SK-N-SH (cell line): ENCODE results near the gene CEBPG. TPM values are rescaled to one million over a fixed set of nuclear protein-coding genes. Genes with fewer than 3 reads are reported as not detected.

ENCODE experiments used
- CTCF ChIA-PET: fragments of 300-600, 350-600 bp; formaldehyde crosslinking; extraction: SDS; loops from one replicate; lab custom pipeline; 2021; lab: Yijun Ruan, JAX
- POLR2A ChIA-PET: fragments of 350-600 bp; sonication (Branson Sonifier 250); formaldehyde crosslinking; extraction: SDS; loops from one replicate; lab custom pipeline; 2020; ENCODE audit warnings: antibody characterized with exemption, inconsistent platforms; lab: Yijun Ruan, JAX
- DNase-seq: peaks from one replicate; pipeline ENCODE4 v3.0.0; 2012
- H2AFZ ChIP-seq: fragments of 200-600 bp; sonication (generic); 2 replicates; pipeline ENCODE4 v1.8.1; 2016; ENCODE audit warnings: antibody characterized with exemption, mild to moderate bottlenecking, low read depth
- H3F3A ChIP-seq: fragments of 200-600 bp; sonication (generic); replicated peaks from 2 replicates; pipeline ENCODE3; 2016; ENCODE audit warnings: antibody characterized with exemption, mild to moderate bottlenecking; ENCODE audit not compliant: insufficient read depth
- H3K27ac ChIP-seq, 2 experiments: fragments of 200-500 bp in 1 of 2; fragments of 200-600 bp in 1 of 2; sonication (Bioruptor generic) in 1 of 2; sonication (generic), shearing (Covaris generic) in 1 of 2; 2 replicates each; pipeline versions ENCODE4 v1.5.1 to v1.6.1; 2014 to 2016; ENCODE audit warnings: low read depth in 2 of 2, inconsistent platforms in 1 of 2, low read length in 1 of 2, mild to moderate bottlenecking in 1 of 2, mixed read lengths in 1 of 2
- H3K27me3 ChIP-seq: fragments of 200-600 bp; sonication (generic), shearing (Covaris generic); 2 replicates; pipeline ENCODE4 v1.6.1; 2016; ENCODE audit warnings: mixed run types; ENCODE audit not compliant: insufficient read depth
- H3K36me3 ChIP-seq, 2 experiments: fragments of 200-500 bp in 1 of 2; fragments of 200-600 bp in 1 of 2; sonication (Bioruptor generic) in 1 of 2; sonication (generic) in 1 of 2; replicated peaks in 1 of 2; 2 replicates each; pipeline versions ENCODE3 to v1.5.1; 2014 to 2016; ENCODE audit warnings: low read length in 1 of 2, mild to moderate bottlenecking in 1 of 2; ENCODE audit not compliant: insufficient read depth in 2 of 2, control insufficient read depth in 1 of 2
- H3K4me1 ChIP-seq, 2 experiments: fragments of 200-500 bp in 1 of 2; fragments of 200-600 bp in 1 of 2; sonication (Bioruptor generic) in 1 of 2; sonication (generic), shearing (Covaris generic) in 1 of 2; 2 replicates each; pipeline versions ENCODE4 v1.5.1 to v1.6.1; 2014 to 2016; ENCODE audit warnings: low read depth in 1 of 2, low read length in 1 of 2, mixed run types in 1 of 2; ENCODE audit not compliant: insufficient read depth in 2 of 2, control insufficient read depth in 1 of 2
- H3K4me2 ChIP-seq: fragments of 200-600 bp; sonication (generic), shearing (Covaris generic); 2 replicates; pipeline ENCODE4 v1.6.1; 2017; ENCODE audit warnings: mixed run types
- H3K4me3 ChIP-seq, 2 experiments: fragments of 200-500 bp in 1 of 2; fragments of 200-600 bp in 1 of 2; sonication (Bioruptor generic) in 1 of 2; sonication (generic), shearing (Covaris generic) in 1 of 2; 2 replicates each; pipeline versions ENCODE4 v1.5.1 to v1.8.1; 2014 to 2016; ENCODE audit warnings: low read depth in 2 of 2, inconsistent platforms in 1 of 2, low read length in 1 of 2, mild to moderate bottlenecking in 1 of 2, mixed read lengths in 1 of 2, moderate library complexity in 1 of 2
- H3K79me2 ChIP-seq: fragments of 200-600 bp; sonication (generic); 2 replicates; pipeline ENCODE4 v1.8.1; 2017; ENCODE audit warnings: mild to moderate bottlenecking; ENCODE audit not compliant: insufficient read depth
- H3K9ac ChIP-seq: fragments of 200-600 bp; sonication (generic); 2 replicates; pipeline ENCODE4 v1.6.1; 2017; ENCODE audit warnings: mixed run types
- H3K9me2 ChIP-seq: fragments of 200-600 bp; sonication (generic); 2 replicates; pipeline ENCODE4 v1.6.1; 2017; ENCODE audit warnings: mixed run types
- H3K9me3 ChIP-seq: fragments of 200-600 bp; sonication (generic); 2 replicates; pipeline ENCODE4 v1.6.1; 2017; ENCODE audit warnings: mixed run types, mild to moderate bottlenecking, moderate library complexity
- H4K20me1 ChIP-seq: fragments of 200-600 bp; sonication (generic); 2 replicates; pipeline ENCODE4 v1.6.1; 2017; ENCODE audit warnings: mild to moderate bottlenecking, mixed run types; ENCODE audit not compliant: insufficient read depth
- ELF1 ChIP-seq: IDR thresholded peaks from 2 replicates; pipeline ENCODE4 v1.4.0; 2012
- FOXJ3 ChIP-seq: sonication (generic); formaldehyde crosslinking; IDR thresholded peaks from 2 replicates; pipeline ENCODE4 v1.5.1; 2020; ENCODE audit warnings: mild to moderate bottlenecking, missing genetic modification reagents
- GABPA ChIP-seq: IDR thresholded peaks from 2 replicates; pipeline ENCODE4 v1.4.0; 2012; ENCODE audit warnings: low read depth, mild to moderate bottlenecking
- IRF3 ChIP-seq: fragments of 150-350 bp; IDR thresholded peaks from 2 replicates; pipeline ENCODE4 v1.6.1; 2016; ENCODE audit warnings: mild to moderate bottlenecking, low read depth, low read length
- JUND ChIP-seq: IDR thresholded peaks from 2 replicates; pipeline ENCODE4 v1.4.0; 2012
- NFIC ChIP-seq: IDR thresholded peaks from 2 replicates; pipeline ENCODE4 v1.4.0; 2012; ENCODE audit warnings: borderline replicate concordance
- POLR2AphosphoS5 ChIP-seq: IDR thresholded peaks from 2 replicates; pipeline ENCODE4 v1.6.1; 2012; ENCODE audit warnings: low read depth, low read length
- RFX5 ChIP-seq: IDR thresholded peaks from 2 replicates; pipeline ENCODE4 v1.6.1; 2012; ENCODE audit warnings: mild to moderate bottlenecking, improper control_type of control experiment, low read length
- TAF1 ChIP-seq: IDR thresholded peaks from 2 replicates; pipeline ENCODE4 v1.6.1; 2012; ENCODE audit warnings: low read depth, mild to moderate bottlenecking, low read length, moderate library complexity, borderline replicate concordance
- TCF12 ChIP-seq: IDR thresholded peaks from 2 replicates; pipeline ENCODE4 v1.4.0; 2012
- TEAD4 ChIP-seq: IDR thresholded peaks from 2 replicates; pipeline ENCODE4 v1.4.0; 2012; ENCODE audit warnings: mild to moderate bottlenecking, borderline replicate concordance; ENCODE audit not compliant: insufficient read depth
- WGBS: methylation state at CpG from one replicate; pipeline ENCODE4 v1.1.6; 2017; ENCODE audit warnings: low lambda C conversion rate; 5-methylcytosine and 5-hydroxymethylcytosine counted together
- polyA plus RNA-seq, 3 experiments: library from polyadenylated mRNA; depleted of rRNA; stranded (reverse); fragments of >200 nt; gene quantifications; 2 replicates each; pipeline ENCODE4 v1.2.3, GENCODE V29; 2012
- TF ChIP-seq, protein P1 (sequence below): IDR thresholded peaks from 2 replicates; pipeline ENCODE4 v1.4.0; 2012; ENCODE audit warnings: low read depth, borderline replicate concordance
- TF ChIP-seq, protein P2 (sequence below): IDR thresholded peaks from 2 replicates; pipeline ENCODE4 v1.4.0; 2012; ENCODE audit warnings: low read depth, borderline replicate concordance

The CEBPG gene
- polyA plus RNA-seq, 1 of the 3 experiments (the other 2 are of a cell fraction) = 9.1 TPM

DNA sequence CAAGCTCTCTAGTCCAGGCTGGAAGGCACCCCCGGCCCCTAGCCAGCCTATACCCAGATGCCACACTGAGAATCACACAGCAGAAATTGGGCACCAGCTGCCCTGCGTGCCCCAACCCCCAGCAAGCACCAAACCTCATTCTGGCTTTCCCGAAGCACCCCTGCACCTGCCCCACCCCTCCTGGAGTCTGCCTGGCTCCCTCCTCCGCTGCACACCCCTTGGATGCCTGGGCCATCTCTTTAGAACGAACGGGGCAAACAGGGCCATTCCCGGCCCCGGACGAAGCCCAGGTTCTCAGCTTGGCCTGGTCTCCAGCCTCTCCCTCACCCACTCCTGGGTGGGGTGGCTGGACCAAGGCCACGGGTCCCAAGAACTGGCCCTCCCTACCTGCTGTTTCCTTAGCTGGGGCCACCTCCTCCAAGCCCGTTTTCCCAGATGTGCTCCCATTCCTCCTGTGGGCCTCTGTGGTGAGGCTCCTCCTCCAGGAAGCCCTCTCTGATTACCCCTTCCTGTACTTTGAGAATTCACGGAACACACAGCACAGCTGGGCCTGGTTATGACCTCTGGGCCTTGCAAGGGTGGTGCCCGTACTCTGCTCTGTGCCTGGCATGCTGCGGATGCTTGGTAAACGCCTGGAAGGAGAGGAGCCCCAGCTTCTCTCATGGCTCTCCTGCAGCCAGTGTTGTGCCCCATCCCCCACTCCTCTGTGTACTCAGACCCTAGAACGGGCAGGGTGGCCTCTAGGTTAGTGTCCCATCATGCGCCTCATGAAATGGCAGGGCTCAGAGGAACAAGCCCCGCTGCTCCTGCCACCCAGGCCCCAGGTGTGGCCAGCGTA is 21.4 kb downstream of the CEBPG start:
- H3K9ac ChIP-seq = no peak overlapping the region
- H3K4me2 ChIP-seq = no peak overlapping the region
- DNase-seq = peak; percentile 38
- no peaks in the 10 kb centered on the region for H3K9me3 ChIP-seq
- no peaks in the 10 kb centered on the region for H3F3A ChIP-seq
- TF ChIP-seq POLR2AphosphoS5 (no peak), FOXJ3 (CRISPR knock-in tag) (no peak), JUND (no peak), RFX5 (no peak), TAF1 (no peak), ELF1 (no peak), TEAD4 (no peak), IRF3 (no peak), TCF12 (no peak), NFIC (no peak)
- TF ChIP-seq, protein P1, sequence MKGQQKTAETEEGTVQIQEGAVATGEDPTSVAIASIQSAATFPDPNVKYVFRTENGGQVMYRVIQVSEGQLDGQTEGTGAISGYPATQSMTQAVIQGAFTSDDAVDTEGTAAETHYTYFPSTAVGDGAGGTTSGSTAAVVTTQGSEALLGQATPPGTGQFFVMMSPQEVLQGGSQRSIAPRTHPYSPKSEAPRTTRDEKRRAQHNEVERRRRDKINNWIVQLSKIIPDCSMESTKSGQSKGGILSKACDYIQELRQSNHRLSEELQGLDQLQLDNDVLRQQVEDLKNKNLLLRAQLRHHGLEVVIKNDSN = no peak
- TF ChIP-seq, all 33 proteins: peak for 0
- Histone ChIP-seq H4K20me1 (peaks cover 15% of the 10 kb centered on the region), H3K9me2 (no peaks in the 10 kb centered on the region), H3K4me1 (peaks cover 0 to 26% of the 10 kb centered on the region in 2 experiments; a peak in 1 of 4 replicates), H3K4me3 (no peak overlapping the region), H3K27ac (no peak overlapping the region), H2AFZ (no peak overlapping the region), H3K27me3 (no peaks in the 10 kb centered on the region), H3K79me2 (no peaks in the 10 kb centered on the region), H3K36me3 (peaks cover 0 to 2% of the 10 kb centered on the region in 2 experiments)
- ChIA-PET POLR2A (interaction anchor here (1.0 kb wide), 1 partner anchor 21 kb away, joined by 3 read pairs; no protein-coding TSS in a partner anchor), CTCF (interaction anchor here (0.6 to 22.5 kb wide), 5 partner anchors 11 to 154 kb away, joined by 3 to 511 read pairs (median 8); partner anchors contain the start of gene CEBPA)
- 90% methylated on average over 17 of the region's 19 CpGs for WGBS

DNA sequence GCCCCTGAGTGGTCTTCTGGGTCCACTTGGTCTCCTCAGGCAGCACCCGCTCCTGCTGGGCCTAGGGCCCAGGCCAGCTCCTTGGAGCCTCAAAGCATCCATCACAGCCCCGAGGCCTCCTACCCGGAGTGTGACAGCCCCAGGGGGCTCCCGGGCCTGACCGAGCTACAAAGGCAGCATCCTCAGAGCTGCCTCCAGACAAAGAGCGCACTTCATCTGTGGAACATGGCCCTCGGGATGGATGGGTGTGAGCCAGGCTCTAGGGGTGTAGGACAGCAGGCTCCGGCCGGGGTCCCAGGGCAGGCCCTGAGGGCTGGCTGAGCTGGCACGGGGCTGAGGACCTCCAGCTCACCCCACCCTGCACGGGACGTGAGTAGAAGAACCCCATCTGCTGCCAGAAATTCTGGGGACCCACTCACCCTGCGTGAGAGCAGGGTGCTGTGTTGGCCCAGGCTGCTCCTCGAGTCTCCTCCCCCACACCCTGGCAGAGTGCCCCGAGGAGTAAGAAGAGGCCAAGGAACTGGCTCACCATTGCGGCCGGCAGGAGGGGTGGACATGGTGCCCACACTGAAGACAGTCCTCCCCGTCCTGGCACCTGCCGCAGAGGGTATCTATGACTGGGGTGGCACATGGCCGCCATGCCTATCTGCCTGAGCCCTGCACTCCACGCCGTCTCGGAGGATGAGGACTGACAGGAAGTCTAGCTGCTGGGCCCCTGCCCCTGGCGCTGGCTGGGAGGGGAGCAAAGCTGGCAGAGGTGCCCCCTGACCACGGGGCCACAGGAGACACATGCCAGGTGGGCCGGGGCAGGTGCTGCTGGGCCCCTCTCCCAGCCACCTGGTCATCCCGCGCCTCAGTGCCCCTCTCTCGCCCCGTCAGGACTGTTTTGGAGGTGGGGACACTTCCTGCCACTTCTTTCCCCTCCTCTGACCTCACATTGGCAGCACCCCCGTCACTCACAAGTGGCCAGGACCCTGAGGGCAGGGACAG is 22.3 kb downstream of the CEBPG start:
- peak; percentile 22 for DNase-seq
- peaks cover 0 to 1% of the 10 kb centered on the region in 2 experiments for H3K36me3 ChIP-seq
- ChIA-PET CTCF (interaction anchor here (0.7 to 22.5 kb wide), 5 partner anchors 7 to 155 kb away, joined by 3 to 511 read pairs (median 10); partner anchors contain the start of gene CEBPA), POLR2A (interaction anchor here (0.5 kb wide), 1 partner anchor 991 kb away, joined by 3 read pairs; no protein-coding TSS in a partner anchor)
- H3K4me3 ChIP-seq = no peak overlapping the region
- H4K20me1 ChIP-seq = peaks cover 8% of the 10 kb centered on the region; the same call in 1 of the 2 replicates
- H3K9me3 ChIP-seq = no peaks in the 10 kb centered on the region
- H3K4me2 ChIP-seq = no peak overlapping the region
- TF ChIP-seq, protein P2, sequence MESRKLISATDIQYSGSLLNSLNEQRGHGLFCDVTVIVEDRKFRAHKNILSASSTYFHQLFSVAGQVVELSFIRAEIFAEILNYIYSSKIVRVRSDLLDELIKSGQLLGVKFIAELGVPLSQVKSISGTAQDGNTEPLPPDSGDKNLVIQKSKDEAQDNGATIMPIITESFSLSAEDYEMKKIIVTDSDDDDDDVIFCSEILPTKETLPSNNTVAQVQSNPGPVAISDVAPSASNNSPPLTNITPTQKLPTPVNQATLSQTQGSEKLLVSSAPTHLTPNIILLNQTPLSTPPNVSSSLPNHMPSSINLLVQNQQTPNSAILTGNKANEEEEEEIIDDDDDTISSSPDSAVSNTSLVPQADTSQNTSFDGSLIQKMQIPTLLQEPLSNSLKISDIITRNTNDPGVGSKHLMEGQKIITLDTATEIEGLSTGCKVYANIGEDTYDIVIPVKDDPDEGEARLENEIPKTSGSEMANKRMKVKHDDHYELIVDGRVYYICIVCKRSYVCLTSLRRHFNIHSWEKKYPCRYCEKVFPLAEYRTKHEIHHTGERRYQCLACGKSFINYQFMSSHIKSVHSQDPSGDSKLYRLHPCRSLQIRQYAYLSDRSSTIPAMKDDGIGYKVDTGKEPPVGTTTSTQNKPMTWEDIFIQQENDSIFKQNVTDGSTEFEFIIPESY = no peak
- no peak for TF ChIP-seq GABPA
- TF ChIP-seq ELF1 = no peak
- TF ChIP-seq POLR2AphosphoS5 = no peak
- no peak overlapping the region for H2AFZ ChIP-seq
- WGBS = 79% methylated on average over 12 of the region's 31 CpGs
- no peak overlapping the region for H3K27ac ChIP-seq
- H3K27me3 ChIP-seq = no peaks in the 10 kb centered on the region
- H3K9me2 ChIP-seq = no peaks in the 10 kb centered on the region
- H3K9ac ChIP-seq = no peak overlapping the region
- H3K79me2 ChIP-seq = no peaks in the 10 kb centered on the region
- peaks cover 0 to 17% of the 10 kb centered on the region in 2 experiments; a peak in 1 of 4 replicates for H3K4me1 ChIP-seq
- H3F3A ChIP-seq = no peaks in the 10 kb centered on the region
